Panc1 (cell line): ENCODE data around the gene TIGD3. TPM values are rescaled to one million over a fixed set of nuclear protein-coding genes. Genes with fewer than 3 reads are reported as not detected.

Experiments used
- ATAC-seq: fragments of 200-7000 bp; cut with Tn5 transposase; 2 replicates; pipeline ENCODE4 v1.9.1; 2020; ENCODE audit warnings: mild to moderate bottlenecking, moderate library complexity
- BruUV-seq: library from RNA; stranded (reverse); fragments of 400-500 nt; replicated peaks from 2 replicates; lab custom pipeline; 2021; lab: Mats Ljungman, UMichigan
- CTCF ChIA-PET: fragments of 300-600 bp; sonication (Branson Sonifier 250); formaldehyde crosslinking; loops from one replicate; lab custom pipeline; 2022; ENCODE audit warnings: antibody characterized with exemption; lab: Charles Lee
- POLR2A ChIA-PET: fragments of 300-600 bp; sonication (Branson Sonifier 250); formaldehyde crosslinking; loops from one replicate; lab custom pipeline; 2022; ENCODE audit warnings: antibody characterized with exemption; lab: Charles Lee
- DNase-seq: peaks from one replicate; pipeline ENCODE4 v3.0.0-alpha.2; 2010; ENCODE audit warnings: low read depth, low spot score
- H3K27ac ChIP-seq: 2 replicates; pipeline ENCODE4 v1.5.1; 2011; ENCODE audit warnings: mild to moderate bottlenecking, low read length, inconsistent platforms
- H3K27me3 ChIP-seq: fragments of 200-500 bp; sonication (Bioruptor generic); 2 replicates; pipeline ENCODE4 v1.6.0; 2014; ENCODE audit warnings: low read length, inconsistent platforms; ENCODE audit not compliant: control insufficient read depth, insufficient read depth
- H3K36me3 ChIP-seq: fragments of 200-500 bp; sonication (Bioruptor generic); 2 replicates; pipeline ENCODE4 v1.5.1; 2014; ENCODE audit warnings: inconsistent platforms, mild to moderate bottlenecking, low read length, moderate library complexity; ENCODE audit not compliant: control insufficient read depth, insufficient read depth
- H3K4me1 ChIP-seq: 2 replicates; pipeline ENCODE4 v1.5.1; 2011; ENCODE audit warnings: inconsistent platforms, mild to moderate bottlenecking, low read length, moderate library complexity; ENCODE audit not compliant: control insufficient read depth, insufficient read depth
- H3K4me3 ChIP-seq, 2 experiments: 2 replicates each; pipeline ENCODE4 v1.5.1; 2011 to 2012; ENCODE audit warnings: low read depth in 2 of 2, low read length in 2 of 2, mild to moderate bottlenecking in 2 of 2, inconsistent platforms in 1 of 2, moderate library complexity in 1 of 2
- H3K9me3 ChIP-seq: fragments of 200-500 bp; sonication (Bioruptor generic); 2 replicates; pipeline ENCODE4 v1.5.1; 2014; ENCODE audit warnings: low read depth, mild to moderate bottlenecking, inconsistent platforms, low read length, moderate library complexity; ENCODE audit not compliant: control insufficient read depth, insufficient read depth
- CTCF ChIP-seq: fragments of 450-650 bp; IDR thresholded peaks from 2 replicates; pipeline ENCODE4 v1.5.1; 2017; ENCODE audit warnings: mild to moderate bottlenecking
- POLR2AphosphoS5 ChIP-seq: IDR thresholded peaks from 2 replicates; pipeline ENCODE4 v1.6.1; 2012; ENCODE audit warnings: mild to moderate bottlenecking, low read depth, low read length, moderate library complexity
- SIN3A ChIP-seq: IDR thresholded peaks from 2 replicates; pipeline ENCODE4 v1.6.1; 2012; ENCODE audit warnings: low read depth, mild to moderate bottlenecking, low read length, moderate library complexity, borderline replicate concordance; ENCODE audit not compliant: insufficient read depth
- TCF7L2 ChIP-seq: IDR thresholded peaks from 2 replicates; pipeline ENCODE4 v1.6.1; 2011; ENCODE audit warnings: mild to moderate bottlenecking, low read depth, low read length, inconsistent platforms
- in situ Hi-C: cut with HindIII; loops from 2 replicates; pipeline ENCODE4 v1.10.0; 2016; ENCODE audit warnings: low sequenced_read_pairs, low pct_unique_long_range_greater_than_20kb
- intact Hi-C: fragments of 100-400 bp; cut with micrococcal nuclease; formaldehyde crosslinking; loops from one replicate; pipeline ENCODE4 v1.10.0; 2022; ENCODE audit not compliant: unreplicated experiment
- total RNA-seq: library from RNA; stranded (reverse); gene quantifications from one replicate; pipeline ENCODE4 v1.2.1, GENCODE V29; 2021; ENCODE audit not compliant: unreplicated experiment
- TF ChIP-seq, protein P1 (sequence below), 2 experiments: IDR thresholded peaks; 2 replicates each; pipeline ENCODE4 v1.6.1; 2011 to 2012; ENCODE audit warnings: low read depth in 2 of 2, control low read depth in 1 of 2, low read length in 1 of 2, mild to moderate bottlenecking in 1 of 2, moderate library complexity in 1 of 2; ENCODE audit not compliant: insufficient read depth in 1 of 2

Gene TIGD3
- total RNA-seq, 1 experiment from 2014 or later = 2.4 TPM

DNA sequence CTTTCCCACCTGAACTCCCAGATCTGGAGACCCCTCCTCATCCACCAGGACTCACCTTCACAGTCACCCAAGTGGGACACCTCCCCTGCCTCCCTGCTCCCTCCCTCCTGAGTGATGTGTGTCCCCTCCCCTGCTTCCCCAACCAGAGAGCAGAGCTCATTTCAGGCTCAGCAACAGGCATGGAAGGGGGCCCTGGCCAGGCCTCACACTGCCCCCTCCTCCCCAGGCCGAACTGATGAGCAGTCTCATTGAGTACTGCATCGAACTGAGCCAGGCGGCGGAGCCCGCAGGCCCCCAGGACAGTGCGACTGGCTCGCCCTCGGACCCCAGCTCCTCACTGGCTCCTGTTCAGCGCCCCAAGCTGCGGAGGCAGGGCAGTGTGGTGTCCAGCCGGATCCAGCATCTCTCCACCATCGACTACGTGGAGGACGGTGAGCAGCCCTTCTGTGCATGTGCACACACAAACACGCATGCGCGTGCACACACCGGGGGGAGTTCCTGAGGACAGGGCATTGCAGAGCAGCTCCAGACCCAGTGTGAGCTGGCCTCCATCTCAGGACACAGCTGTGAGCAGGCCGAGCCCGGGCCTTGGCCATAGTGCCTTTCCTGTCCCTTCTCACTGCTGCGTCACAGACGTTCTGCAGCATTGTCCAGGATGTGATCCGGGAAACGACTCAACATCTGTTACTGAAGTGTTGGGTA is 50.2 kb downstream of the TIGD3 start:
- Histone ChIP-seq H3K36me3 (peaks cover 10% of the 10 kb centered on the region; the same call in 1 of the 2 replicates), H3K27ac (no peak overlapping the region), H3K27me3 (no peaks in the 10 kb centered on the region), H3K9me3 (no peaks in the 10 kb centered on the region), H3K4me1 (no peaks in the 10 kb centered on the region), H3K4me3 (no peak overlapping the region)
- DNase-seq = no peak
- intact Hi-C loops (no loop called here), in situ Hi-C loops (no loop called here)
- no TSS peak for BruUV-seq
- ChIA-PET CTCF (interaction anchor here (0.7 kb wide), 1 partner anchor 126 kb away, joined by 4 read pairs; no protein-coding TSS in a partner anchor), POLR2A (no interaction called here)
- no peak for ATAC-seq
- no peak for TF ChIP-seq POLR2AphosphoS5
- no peak for TF ChIP-seq CTCF
- TF ChIP-seq, protein P1, sequence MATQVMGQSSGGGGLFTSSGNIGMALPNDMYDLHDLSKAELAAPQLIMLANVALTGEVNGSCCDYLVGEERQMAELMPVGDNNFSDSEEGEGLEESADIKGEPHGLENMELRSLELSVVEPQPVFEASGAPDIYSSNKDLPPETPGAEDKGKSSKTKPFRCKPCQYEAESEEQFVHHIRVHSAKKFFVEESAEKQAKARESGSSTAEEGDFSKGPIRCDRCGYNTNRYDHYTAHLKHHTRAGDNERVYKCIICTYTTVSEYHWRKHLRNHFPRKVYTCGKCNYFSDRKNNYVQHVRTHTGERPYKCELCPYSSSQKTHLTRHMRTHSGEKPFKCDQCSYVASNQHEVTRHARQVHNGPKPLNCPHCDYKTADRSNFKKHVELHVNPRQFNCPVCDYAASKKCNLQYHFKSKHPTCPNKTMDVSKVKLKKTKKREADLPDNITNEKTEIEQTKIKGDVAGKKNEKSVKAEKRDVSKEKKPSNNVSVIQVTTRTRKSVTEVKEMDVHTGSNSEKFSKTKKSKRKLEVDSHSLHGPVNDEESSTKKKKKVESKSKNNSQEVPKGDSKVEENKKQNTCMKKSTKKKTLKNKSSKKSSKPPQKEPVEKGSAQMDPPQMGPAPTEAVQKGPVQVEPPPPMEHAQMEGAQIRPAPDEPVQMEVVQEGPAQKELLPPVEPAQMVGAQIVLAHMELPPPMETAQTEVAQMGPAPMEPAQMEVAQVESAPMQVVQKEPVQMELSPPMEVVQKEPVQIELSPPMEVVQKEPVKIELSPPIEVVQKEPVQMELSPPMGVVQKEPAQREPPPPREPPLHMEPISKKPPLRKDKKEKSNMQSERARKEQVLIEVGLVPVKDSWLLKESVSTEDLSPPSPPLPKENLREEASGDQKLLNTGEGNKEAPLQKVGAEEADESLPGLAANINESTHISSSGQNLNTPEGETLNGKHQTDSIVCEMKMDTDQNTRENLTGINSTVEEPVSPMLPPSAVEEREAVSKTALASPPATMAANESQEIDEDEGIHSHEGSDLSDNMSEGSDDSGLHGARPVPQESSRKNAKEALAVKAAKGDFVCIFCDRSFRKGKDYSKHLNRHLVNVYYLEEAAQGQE (IDR thresholded peaks at IDR 0.05; ENCODE audit: insufficient read depth in 1 of 2, low read depth in 2 of 2, low read length in 1 of 2) = no peak
- no peak for TF ChIP-seq TCF7L2
- no peak for TF ChIP-seq SIN3A

Other genes with a start within 250 kb of the TIGD3 start
- 85.4 TPM for gene TM7SF2, start 242.9 kb upstream of the TIGD3 start, total RNA-seq
- 27.1 TPM for gene ZNHIT2, start 237.1 kb upstream of the TIGD3 start, total RNA-seq
- 1,001 TPM for gene FAU, start 232.6 kb upstream of the TIGD3 start, total RNA-seq
- gene MRPL49, start 232.4 kb upstream of the TIGD3 start, total RNA-seq = 111 TPM
- 64.3 TPM for gene SYVN1, start 220.2 kb upstream of the TIGD3 start, total RNA-seq
- gene SPDYC, start 184.5 kb upstream of the TIGD3 start, total RNA-seq = not detected
- 256 TPM for gene CAPN1, start 172.8 kb upstream of the TIGD3 start, total RNA-seq
- gene POLA2, start 92.8 kb upstream of the TIGD3 start, total RNA-seq = 39.0 TPM
- 8.1 TPM for gene CDC42EP2, start 39.9 kb upstream of the TIGD3 start, total RNA-seq
- 97.0 TPM for gene DPF2, start 20.9 kb upstream of the TIGD3 start, total RNA-seq
- 9.8 TPM for gene SLC25A45, start 27.9 kb downstream of the TIGD3 start, total RNA-seq
- gene FRMD8, start 31.9 kb downstream of the TIGD3 start, total RNA-seq = 85.8 TPM
- 731 TPM for gene NEAT1, start 68.0 kb downstream of the TIGD3 start, total RNA-seq
- gene MALAT1, start 144.3 kb downstream of the TIGD3 start, total RNA-seq = 13,645 TPM
- gene SCYL1, start 170.3 kb downstream of the TIGD3 start, total RNA-seq = 117 TPM
- 133 TPM for gene LTBP3, start 203.6 kb downstream of the TIGD3 start, total RNA-seq
- 61.2 TPM for gene ZNRD2, start 215.7 kb downstream of the TIGD3 start, total RNA-seq
- gene FAM89B, start 217.8 kb downstream of the TIGD3 start, total RNA-seq = 102 TPM
- 108 TPM for gene EHBP1L1, start 221.3 kb downstream of the TIGD3 start, total RNA-seq
- gene KCNK7, start 241.0 kb downstream of the TIGD3 start, total RNA-seq = 0.69 TPM